Fibroblast of pulmonary artery (primary cell): ENCODE measurements around the gene CCDC184.

Source experiments
- DNase-seq: peaks from one replicate; pipeline ENCODE4 v3.0.0-alpha.2; 2010; ENCODE audit warnings: low read depth
- H3K4me3 ChIP-seq: replicated peaks from 2 replicates; pipeline ENCODE4 v1.5.1; 2011; ENCODE audit warnings: low read depth, mild to moderate bottlenecking, control low read depth, low read length, moderate library complexity
- CTCF ChIP-seq: IDR thresholded peaks from 2 replicates; pipeline ENCODE4 v1.5.1; 2011; ENCODE audit warnings: mild to moderate bottlenecking, control low read depth, low read length, inconsistent platforms; ENCODE audit errors: missing control alignments

CCDC184 gene

GRCh38 chr12:48164451-48164850 is 19.0 kb upstream of the CCDC184 start:
- DNase-seq, result no peak
- no peak overlapping the region for H3K4me3 ChIP-seq
- no peak for TF ChIP-seq CTCF

- DNase-seq, result peak; percentile 82
- TF ChIP-seq CTCF, result peak; percentile 99
- no peak overlapping the region for H3K4me3 ChIP-seq
Measured at GRCh38 chr12:48165089-48165981, 18.1 kb upstream of the CCDC184 start.

GRCh38 chr12:48169011-48169410 is 14.4 kb upstream of the CCDC184 start:
- H3K4me3 ChIP-seq, result no peak overlapping the region
- no peak for DNase-seq
- TF ChIP-seq CTCF, result no peak

GRCh38 chr12:48175613-48176416 is 7.6 kb upstream of the CCDC184 start:
- TF ChIP-seq CTCF, result no peak
- no peak overlapping the region for H3K4me3 ChIP-seq
- no peak for DNase-seq

- no peak for DNase-seq
- TF ChIP-seq CTCF, result no peak
- no peak overlapping the region for H3K4me3 ChIP-seq
Measured at GRCh38 chr12:48176417-48176751, 7.1 kb upstream of the CCDC184 start.

- no peak overlapping the region for H3K4me3 ChIP-seq
- DNase-seq, result no peak
- TF ChIP-seq CTCF, result no peak
Measured at GRCh38 chr12:48177982-48178381, 5.5 kb upstream of the CCDC184 start.

GRCh38 chr12:48179466-48179865 is 4.0 kb upstream of the CCDC184 start:
- no peak overlapping the region for H3K4me3 ChIP-seq
- TF ChIP-seq CTCF, result no peak
- no peak for DNase-seq
